Measurements from ENCODE around the gene TXNDC15.
"Not testable (repeated sequence)": the region's sequence is repeated elsewhere in the genome, so short reads cannot be mapped to it uniquely, and the experiment has no call there.

The TXNDC15 gene

DNA sequence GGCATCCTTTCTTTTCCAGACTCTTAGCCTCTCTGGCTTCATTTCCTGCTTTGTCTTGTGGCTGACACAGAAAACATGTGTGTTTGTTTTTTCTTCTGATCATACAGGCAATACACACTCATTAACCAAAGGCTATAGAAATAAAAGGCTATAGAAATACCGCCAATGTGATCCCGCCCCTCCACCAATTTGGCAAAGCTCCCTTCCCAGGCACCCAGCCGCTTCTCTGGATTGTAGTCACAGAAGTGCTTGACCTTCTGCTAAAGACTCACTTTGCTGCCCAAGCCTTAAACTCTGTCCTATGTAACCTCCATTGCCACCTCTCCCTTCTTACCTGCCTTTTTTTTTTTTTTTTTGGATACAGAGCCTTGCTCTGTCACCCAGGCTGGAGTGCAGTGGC lies 5.3 kb downstream of the TXNDC15 start:
- DNase-seq: no peak

DNA sequence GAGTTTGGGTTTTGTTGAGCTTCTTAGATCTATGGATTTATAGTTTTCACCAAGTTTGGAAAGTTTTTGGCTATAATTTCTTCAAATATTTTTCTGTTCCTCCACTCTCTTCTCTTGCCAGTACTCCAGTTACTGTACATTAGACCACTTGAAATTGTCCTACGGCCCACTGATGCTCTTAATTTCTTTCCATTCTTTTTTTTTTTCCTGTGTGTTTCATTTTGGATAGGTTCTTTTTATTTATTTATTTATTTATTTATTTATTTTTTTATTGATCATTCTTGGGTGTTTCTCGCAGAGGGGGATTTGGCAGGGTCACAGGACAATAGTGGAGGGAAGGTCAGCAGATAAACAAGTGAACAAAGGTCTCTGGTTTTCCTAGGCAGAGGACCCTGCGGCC lies 6.8 kb downstream of the TXNDC15 start:
- not testable (repeated sequence) for DNase-seq

DNA sequence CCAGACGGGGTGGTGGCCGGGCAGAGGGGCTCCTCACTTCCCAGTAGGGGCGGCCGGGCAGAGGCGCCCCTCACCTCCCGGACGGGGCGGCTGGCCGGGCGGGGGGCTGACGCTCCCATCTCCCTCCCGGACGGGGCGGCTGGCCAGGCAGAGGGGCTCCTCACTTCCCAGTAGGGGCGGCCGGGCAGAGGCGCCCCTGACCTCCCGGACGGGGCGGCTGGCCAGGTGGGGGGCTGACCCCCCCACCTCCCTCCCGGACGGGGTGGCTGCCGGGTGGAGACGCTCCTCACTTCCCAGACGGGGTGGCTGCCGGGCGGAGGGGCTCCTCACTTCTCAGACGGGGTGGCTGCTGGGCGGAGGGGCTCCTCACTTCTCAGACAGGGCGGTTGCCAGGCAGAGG lies 7.5 kb downstream of the TXNDC15 start:
- DNase-seq: not testable (repeated sequence)

DNA sequence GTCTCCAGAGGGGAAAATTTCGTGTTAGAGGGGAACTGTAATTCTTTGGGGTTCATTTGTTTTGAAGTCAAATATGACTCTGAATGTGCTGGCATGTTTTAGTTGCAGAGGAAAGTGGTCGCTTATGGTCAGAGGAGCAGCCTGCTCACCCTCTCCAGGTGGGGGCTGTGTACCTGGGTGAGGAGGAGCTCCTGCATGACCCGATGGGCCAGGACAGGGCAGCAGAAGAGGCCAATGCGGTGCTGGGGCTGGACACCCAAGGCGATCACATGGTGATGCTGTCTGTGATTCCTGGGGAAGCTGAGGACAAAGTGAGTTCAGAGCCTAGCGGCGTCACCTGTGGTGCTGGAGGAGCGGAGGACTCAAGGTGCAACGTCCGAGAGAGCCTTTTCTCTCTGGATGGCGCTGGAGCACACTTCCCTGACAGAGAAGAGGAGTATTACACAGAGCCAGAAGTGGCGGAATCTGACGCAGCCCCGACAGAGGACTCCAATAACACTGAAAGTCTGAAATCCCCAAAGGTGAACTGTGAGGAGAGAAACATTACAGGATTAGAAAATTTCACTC lies 13.5 kb downstream of the TXNDC15 start:
- no peak for DNase-seq

DNA sequence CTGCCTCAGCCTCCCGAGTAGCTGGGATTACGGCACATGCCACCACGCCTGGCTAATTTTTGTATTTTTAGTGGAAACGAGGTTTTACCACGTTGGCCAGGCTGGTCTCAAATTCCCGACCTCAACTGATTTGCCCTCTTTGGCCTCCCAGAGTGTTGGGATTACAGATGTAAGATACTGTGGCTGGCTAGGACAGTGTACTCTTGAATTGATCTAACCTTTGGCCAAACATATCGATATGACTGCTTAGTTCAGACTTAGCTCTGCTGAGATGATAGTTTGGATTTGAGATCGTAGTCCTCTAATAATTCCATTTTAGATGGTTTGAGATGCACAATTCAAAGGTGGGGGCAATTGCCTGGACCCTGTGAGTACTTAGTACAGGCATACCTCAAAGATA lies 15.2 kb downstream of the TXNDC15 start:
- no peak for DNase-seq

DNA sequence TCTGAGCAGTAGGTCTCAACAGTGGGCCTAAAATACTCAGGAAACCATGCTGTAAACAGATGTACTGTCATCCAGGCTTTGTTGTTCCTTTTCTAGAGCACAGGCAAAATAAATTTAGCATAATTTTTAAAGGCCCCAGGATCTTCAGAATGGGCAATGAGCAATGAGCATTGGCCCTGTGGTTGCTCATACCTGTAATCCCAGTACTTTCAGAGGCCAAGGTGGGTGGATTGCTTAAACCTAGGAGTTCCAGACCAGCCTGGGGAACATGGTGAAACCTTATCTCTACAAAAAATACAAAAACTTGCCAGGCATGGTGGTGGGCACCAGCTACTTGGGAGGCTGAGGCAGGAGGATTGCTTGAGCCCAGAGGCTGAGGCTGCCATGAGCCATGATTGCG lies 17.3 kb downstream of the TXNDC15 start:
- DNase-seq: no peak

DNA sequence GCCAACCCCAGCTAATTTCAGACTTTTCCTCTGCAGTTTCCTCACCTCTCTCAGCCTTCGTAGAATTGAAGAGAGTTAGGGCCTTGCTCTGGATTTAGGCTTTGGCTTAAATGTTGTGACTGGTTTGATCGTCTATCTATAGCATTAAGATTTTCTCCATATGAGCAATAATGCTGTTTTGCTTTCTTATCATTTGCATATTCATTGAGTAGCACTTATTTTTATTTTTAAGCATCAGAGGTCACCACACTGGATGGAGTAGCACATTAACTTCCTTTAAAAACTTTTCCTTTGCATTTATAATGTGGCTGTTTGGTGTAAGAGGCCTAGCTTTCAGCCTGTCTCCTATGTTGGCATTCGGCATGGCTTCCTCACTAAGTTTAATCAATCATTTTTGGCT lies 18.1 kb downstream of the TXNDC15 start:
- no peak for DNase-seq

DNA sequence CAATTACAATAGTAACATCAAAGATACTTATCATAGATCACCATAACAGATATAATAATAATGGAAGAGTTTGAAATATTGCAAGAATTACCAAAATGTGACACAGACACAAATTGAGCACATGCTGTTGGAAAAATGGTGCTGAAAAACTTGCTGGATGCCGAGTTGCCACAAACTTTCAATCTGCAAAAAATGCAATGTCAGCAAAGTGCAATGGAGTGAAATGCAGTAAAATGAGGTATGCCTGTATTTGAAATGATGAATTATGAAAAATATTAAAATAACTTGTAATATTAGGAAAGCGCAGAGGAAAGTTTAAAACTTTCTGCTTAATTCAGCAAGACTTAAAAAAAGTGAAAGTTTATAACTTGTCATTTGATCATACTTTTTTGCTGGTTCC lies 18.8 kb downstream of the TXNDC15 start:
- no peak for DNase-seq

DNA sequence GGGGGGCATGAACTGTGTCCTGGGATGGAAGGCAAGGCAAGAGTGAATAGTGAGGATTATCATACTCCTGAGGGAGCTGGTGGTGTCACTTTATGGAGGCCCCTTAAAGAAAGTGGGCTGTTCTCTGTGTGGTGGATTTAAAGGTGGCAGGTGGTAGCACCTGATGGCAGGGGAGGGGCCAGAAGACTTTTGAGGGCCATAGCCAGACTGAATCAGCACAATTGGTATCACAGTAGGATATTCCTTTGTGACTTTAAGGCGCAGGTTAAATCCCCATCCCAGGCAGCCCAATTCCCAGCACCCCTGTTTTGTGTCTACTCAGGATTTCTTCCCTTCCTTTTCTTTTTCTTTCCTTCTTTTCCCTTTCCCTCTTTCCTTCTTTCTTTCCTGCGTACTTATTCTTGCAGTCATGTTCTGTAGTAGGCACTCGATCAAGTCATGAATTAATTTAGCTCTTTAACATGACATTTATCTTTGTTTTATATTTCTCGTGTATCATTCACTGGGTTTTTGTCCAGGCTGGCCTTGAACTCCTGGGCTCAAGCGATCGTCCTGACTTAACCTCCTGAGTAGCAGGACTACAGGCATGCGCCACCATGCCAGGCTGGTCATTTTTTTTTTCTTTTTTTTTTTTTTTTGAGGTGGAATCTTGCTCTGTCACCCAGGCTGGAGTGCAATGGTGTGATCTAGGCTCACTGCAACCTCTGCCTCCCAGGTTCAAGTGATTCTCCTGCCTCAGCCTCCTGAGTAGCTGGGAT lies 19.8 kb downstream of the TXNDC15 start:
- no peak for DNase-seq

DNA sequence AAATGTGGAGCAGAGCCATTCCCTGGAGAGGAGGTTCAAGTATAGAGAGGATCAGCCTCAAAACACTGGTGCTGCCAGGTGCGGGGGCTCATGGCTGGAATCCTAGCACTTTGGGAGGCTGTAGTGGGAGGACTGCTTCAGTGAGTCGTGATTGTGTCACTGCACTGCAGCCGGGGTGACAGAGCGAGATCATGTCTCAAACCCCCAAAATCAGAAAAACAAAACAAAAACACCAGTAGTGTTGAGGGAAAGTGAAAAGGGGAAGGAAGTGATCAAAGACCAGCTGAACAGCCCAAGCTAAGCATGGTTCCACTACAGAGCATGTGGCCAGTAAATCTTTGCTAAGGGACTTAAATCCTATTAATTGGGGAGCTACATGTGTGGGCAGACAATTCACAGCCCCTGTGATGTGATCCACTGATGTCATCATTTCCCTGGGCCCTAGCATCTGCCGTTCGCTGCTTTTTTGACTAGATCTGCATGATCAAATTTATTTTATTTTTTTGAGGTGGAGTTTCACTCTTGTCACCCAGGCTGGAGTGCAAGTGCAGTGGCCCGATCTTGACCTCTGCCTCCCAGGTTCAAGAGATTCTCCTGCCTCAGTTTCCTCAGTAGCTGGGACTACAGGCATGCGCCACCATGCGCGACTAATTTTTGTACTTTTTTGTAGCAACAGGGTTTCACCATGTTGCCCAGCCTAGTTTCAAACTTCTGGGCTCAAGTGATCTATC lies 28.1 kb downstream of the TXNDC15 start:
- DNase-seq: no peak

DNA sequence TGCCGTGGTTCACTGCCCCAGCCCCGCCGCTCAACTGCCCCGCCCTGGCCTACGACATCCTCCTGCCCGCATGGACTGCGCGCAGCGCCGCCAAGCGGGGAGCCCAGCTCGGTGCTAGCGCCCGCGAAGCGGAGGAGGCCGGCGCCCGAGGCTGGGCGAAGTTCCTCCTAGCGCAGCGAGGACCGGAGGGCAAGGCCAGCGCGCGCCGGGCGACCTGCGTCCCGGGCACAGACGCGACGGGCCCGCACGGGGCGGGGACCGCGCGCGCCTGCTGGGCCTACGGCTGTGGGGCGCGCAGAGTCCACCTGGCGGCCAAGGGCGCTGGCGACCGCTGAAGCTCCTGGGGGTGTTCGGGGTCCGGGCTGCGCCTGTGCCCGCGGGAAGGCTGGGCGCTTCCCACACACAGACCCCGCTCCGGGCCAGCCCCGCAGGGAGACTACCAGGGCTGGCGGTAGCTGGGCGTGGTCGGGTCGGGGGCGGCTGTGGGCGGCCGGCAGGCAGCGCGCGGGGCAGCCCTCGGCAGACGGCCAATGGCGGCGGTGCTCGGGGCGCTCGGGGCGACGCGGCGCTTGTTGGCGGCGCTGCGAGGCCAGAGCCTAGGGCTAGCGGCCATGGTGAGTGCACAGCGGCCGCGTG lies 30.6 kb downstream of the TXNDC15 start, which contains the start of gene PCBD2:
Gene PCBD2 (plus strand): TSS at position 522 of the 636 bp plus-strand sequence. CDS start 9 bp downstream, at position 531.
- DNase-seq: peak; percentile 91

DNA sequence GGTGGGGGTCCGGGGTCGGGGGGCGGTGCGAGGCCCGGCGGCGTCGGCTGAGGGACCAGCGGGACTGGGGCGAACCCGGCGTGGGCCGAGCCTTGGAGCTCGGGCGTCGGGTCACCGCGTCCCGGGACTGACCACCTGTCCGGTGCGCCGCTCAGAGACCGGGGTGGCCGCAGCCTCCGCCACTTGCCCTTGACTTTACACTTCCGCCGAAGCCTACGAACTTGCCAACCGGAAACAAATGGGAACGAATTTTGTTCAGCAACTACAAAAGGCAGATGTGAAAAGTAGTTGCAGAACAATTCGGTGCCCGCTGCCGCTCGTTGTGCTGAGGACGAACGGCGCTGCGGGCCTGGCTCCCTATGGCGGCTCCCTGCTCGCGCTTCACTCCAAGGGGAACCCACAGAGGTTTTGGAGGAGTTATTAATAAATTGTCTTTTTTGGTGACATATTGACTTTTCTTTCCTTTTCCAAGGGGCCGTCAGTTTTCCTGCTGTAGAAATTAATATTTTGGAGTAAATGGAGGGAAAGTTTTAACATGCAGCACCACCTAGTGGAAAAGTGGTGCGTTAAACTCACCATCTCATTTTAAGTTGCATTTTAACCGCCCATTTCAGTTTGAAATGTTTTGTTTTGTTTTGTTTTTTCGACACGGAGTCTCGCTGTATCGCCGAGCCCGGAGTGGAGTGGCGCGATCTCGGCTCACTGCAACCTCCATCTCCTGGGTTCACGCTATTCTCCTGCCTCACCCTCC lies 31.2 kb downstream of the TXNDC15 start:
- DNase-seq: peak; percentile 54

DNA sequence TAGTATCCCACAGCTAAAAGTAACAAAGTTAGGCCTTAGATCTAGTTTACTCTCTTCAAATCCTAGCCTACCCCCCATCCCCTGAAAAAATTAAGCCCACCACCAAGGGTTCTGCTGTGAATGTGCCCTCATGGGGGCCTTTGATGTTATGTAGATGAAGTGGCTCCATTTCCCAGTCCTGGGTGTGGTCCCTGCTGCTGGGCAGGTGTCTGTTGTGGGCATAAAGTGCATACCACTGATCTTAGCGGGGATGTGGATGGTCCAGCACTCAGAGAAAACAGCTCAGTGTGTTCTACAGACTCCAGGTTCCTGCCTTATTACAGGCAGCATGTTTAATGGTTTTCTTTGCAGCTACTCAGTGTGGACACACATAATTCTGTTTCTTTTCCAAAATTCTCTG lies 32.6 kb downstream of the TXNDC15 start:
- DNase-seq: no peak

DNA sequence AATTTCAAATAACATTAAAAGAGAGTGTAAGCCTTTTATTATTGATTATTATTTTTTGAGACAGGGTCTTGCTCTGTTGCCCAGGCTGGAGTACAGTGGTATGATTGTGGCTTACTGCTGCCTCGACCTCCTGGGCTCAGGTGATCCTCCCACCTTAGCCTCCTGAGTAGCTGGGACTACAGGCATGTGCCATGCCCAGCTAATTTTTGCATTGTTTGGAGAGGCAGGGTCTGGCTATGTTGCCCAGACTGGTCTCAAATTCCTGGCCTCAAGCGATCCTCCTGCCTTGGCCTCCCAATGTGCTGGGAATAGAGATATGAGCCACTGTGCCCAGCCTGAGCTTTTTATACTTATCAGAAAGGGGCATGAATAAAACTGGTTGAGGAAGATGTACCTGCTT lies 36.6 kb downstream of the TXNDC15 start:
- DNase-seq: not testable (repeated sequence)

DNA sequence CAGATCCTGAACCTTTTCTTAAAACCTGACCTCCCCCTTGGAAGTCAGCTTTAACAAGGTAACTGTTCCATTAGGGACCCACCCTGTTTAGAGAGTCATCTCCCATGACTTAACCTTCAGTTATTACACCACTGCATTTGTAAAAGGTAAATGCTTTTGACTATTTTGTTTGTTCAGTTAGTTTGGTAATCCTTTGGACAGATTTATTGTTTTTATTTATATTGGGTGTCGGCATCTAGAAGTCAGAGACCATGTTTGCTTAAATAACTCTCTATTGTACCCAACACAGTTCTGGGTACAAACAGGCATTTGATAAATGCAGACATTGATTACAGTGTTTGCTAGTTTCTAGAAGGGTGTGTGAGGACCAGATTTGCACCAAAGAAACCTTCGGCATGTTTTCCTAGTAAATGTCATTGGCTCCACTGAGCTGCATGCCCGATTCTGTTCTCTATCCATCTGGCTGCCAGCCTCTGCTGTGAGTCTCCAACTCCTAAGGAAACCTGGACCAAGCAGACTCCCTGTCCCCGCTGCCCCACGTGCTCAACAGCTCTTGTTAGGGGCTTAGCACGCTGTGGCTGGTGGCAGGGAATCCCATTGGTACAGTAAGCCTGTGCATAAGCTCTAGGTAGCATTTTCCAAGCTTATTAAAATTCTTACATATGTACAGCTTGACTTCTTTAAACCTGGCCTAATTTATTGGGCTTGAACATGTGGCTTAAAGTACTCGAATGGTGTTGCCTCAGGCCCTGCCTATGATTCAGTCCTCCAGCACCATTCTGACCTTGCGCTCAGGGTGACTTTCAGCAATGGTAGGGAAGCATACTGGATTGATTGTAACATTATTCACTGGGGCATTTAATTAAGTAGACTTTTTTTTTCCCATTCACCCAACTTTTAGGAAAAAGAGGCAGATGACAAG lies 37.4 kb downstream of the TXNDC15 start:
- no peak for DNase-seq

DNA sequence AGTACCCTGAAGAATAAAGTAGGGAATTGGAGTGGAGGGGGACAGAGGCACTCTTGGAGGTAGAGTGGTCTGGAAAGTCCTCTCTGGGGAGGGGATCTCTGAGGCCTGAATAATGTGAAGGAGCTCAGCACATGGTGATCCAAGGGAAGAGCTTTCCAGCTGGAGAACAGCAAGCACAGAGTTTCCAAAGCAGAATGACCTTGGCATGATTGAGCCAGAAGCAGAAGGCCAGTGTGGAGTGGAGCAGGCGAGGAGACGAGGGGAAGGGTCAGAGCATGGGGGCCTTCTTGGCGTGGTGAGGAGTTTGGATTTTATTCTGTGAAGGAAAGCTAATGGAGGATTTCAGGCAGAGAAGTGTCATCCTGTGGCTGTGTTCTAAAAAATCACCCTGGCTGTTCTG lies 39.1 kb downstream of the TXNDC15 start:
- no peak for DNase-seq

DNA sequence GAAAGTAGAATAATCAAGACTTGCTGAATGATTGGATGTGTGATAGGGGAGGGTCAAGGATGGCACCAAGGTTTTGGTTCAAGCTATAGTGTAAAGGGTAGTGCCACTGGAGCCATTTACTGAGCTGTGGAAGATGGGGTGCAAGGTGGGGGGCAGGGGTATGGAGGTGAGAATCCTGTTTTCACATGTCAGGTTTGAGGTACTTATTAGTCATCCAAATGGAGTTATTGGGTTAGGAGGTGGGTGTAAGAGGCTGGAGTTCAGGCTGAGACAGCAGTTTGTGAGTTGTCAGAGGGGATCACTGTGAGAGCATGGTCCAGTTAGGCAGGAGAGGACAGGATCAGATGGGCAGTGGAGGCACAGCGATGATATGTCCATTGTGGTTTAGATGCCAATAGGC lies 39.6 kb downstream of the TXNDC15 start:
- no peak for DNase-seq

DNA sequence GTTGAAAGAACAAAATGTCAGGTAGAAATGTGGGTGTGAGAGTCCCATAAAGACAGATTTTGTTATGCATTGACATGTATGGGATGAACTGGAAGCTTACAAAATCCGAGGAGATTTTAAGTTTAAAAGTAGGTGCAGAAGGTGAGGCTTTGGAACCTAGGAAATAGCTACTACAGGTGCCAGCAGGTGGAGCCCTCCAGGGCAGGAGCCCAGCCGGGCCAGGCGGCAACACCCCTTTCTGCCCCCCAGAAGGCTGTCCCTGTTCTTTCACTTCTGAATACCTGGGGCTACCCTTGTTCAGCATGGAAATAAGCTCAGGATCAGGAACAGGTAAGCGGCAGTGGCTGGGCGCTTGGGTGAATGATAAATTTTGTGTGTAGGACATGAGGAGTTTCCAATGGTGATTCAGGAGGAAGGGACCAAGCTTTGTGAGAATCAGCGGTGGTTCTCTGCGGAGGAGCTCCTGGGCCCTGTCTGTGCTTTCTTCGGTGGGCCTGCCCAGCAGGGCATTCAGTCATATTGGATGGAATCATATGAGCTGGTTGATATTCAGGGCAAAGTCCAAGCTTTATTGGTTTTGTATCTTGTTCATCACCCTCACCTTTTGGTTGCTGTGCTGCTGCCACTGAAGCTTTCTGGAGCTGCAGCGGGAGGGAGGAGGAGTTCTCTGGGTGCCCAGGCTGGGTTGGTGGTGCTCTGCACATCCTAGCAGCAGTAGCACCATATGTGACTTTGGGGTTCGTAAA lies 43.1 kb downstream of the TXNDC15 start:
- DNase-seq: no peak

DNA sequence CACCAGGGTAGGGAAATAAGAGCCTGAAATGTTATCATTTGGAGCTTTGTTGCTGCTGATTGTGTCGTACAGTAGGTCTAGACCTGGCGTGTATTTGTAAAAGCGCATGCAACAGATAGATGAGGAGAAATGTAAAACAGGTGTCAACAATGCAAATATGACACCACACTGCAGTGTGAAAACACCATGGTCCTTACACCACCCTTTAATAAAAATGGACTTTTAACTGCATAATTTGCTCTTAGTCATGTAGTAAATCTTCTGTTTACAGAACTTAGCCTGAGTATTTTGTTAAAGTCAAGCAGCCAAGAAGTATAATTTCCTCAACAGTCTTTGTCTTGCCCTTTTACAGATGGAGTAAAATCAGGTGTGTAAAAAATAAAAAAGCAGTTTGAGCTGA lies 44.7 kb downstream of the TXNDC15 start:
- DNase-seq: no peak

DNA sequence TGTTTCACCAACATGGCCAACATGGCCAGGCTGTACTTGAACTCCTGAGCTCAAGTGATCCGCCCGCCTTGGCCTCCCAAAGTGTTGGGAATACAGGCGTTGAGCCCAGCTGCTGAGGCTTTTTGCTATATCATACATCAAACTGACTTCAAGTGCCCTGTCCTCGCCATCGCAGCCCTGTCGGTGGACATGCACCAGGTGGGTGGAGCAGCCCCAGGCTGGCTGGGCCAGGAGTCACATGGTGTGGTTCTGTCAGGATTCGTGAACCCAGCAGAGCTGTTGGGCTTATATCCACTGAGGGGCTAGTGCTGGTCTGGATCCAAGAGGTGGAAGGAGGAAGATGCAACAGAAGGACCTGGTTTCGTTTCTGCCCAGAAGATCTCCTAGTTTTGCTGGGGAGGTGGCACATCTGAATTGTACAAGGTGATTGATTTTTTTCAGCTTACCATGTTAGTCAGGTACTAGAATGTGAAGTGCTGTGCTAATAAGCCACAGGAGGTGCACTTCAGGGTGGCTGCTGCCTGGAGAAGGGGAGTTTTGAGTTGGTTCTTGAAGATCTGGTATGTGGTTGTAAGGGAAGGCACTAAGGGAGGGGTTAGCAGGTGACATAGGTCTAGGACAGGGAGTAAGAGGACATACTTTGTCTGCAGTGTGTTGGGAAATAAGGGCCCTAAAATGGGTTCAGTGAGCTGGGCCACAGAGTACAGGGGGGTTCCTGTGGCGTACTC lies 46.8 kb downstream of the TXNDC15 start:
- no peak for DNase-seq

Measured in stimulated activated CD4-positive, alpha-beta T cell treated with anti-CD3 and anti-CD28 coated beads, Interleukin-12 subunit alpha, Interleukin-12 subunit beta, amount 100 ng/mL, for 4 hours (primary cell).